Mammary epithelial cell (primary cell): ENCODE measurements around the gene GPRC5A.

ENCODE experiments used
- CTCF ChIP-seq, 2 donors: IDR thresholded peaks in 1 of 2; conservative IDR thresholded peaks in 1 of 2; 2 replicates each; pipeline ENCODE4 v1.5.1; 2011 to 2012; ENCODE audit warnings: inconsistent platforms in 2 of 2, low read length in 2 of 2, mild to moderate bottlenecking in 2 of 2, control low read depth in 1 of 2, low read depth in 1 of 2; ENCODE audit not compliant: insufficient read depth in 1 of 2; ENCODE audit errors: extremely low read depth in 1 of 2
- EZH2 ChIP-seq: IDR thresholded peaks from 2 replicates; pipeline ENCODE4 v1.6.1; 2012; ENCODE audit warnings: low read length, inconsistent platforms, borderline replicate concordance

GRCh38 chr12:12933742-12934141 is 42.4 kb downstream of the GPRC5A start:
- no peak for TF ChIP-seq CTCF (conservative IDR thresholded peaks at IDR 0.05 in 1 of 2, IDR thresholded peaks at IDR 0.05 in 1 of 2; ENCODE audit: extremely low read depth in 1 of 2, insufficient read depth in 1 of 2, low read depth in 1 of 2, low read length in 2 of 2)
- no peak for TF ChIP-seq EZH2
